HEK293 (cell line): ENCODE measurements around the gene GID8.

Source experiments
- CTCF ChIP-seq: fragments of 450-650 bp; formaldehyde crosslinking; IDR thresholded peaks from 2 replicates; pipeline ENCODE4 v1.5.1; 2016; ENCODE audit warnings: missing biosample characterization, missing genetic modification characterization
- YY1 ChIP-seq: fragments of 450-650 bp; formaldehyde crosslinking; IDR thresholded peaks from 2 replicates; pipeline ENCODE4 v1.5.1; 2018; ENCODE audit warnings: missing biosample characterization, missing genetic modification characterization
- ZBTB7A ChIP-seq: fragments of 450-650 bp; formaldehyde crosslinking; IDR thresholded peaks from 2 replicates; pipeline ENCODE4 v1.5.1; 2016; ENCODE audit warnings: low read depth, missing biosample characterization, missing genetic modification characterization
- ZNF112 ChIP-seq: fragments of 450-650 bp; formaldehyde crosslinking; IDR thresholded peaks from 2 replicates; pipeline ENCODE4 v1.5.0; 2017; ENCODE audit warnings: missing biosample characterization, missing genetic modification characterization
- ZNF121 ChIP-seq: fragments of 450-650 bp; formaldehyde crosslinking; IDR thresholded peaks from 2 replicates; pipeline ENCODE4 v1.5.1; 2016; ENCODE audit warnings: missing biosample characterization, missing genetic modification characterization
- ZNF266 ChIP-seq: fragments of 450-650 bp; formaldehyde crosslinking; IDR thresholded peaks from 2 replicates; pipeline ENCODE4 v1.5.1; 2016; ENCODE audit warnings: missing biosample characterization, missing genetic modification characterization, low read depth
- ZNF514 ChIP-seq: fragments of 450-650 bp; formaldehyde crosslinking; IDR thresholded peaks from 2 replicates; pipeline ENCODE4 v1.5.1; 2016; ENCODE audit warnings: missing biosample characterization, missing genetic modification characterization
- ZNF548 ChIP-seq: fragments of 450-650 bp; formaldehyde crosslinking; IDR thresholded peaks from 2 replicates; pipeline ENCODE4 v1.5.1; 2016; ENCODE audit warnings: missing biosample characterization, missing genetic modification characterization
- ZSCAN4 ChIP-seq: fragments of 450-650 bp; formaldehyde crosslinking; IDR thresholded peaks from 2 replicates; pipeline ENCODE4 v1.5.1; 2017; ENCODE audit warnings: missing biosample characterization, missing genetic modification characterization

GRCh38 chr20:62952968-62953838, 15.3 kb downstream of the GID8 start:
- TF ChIP-seq CTCF (tag by site-specific recombination) (no peak), ZBTB7A (tag by site-specific recombination) (no peak), ZSCAN4 (tag by site-specific recombination) (no peak), ZNF514 (tag by site-specific recombination) (no peak), ZNF548 (tag by site-specific recombination) (no peak), ZNF266 (tag by site-specific recombination) (no peak), ZNF112 (no peak), YY1 (tag by site-specific recombination) (no peak), ZNF121 (tag by site-specific recombination) (no peak)
